ENCODE results near the gene KDM4C.

DNA sequence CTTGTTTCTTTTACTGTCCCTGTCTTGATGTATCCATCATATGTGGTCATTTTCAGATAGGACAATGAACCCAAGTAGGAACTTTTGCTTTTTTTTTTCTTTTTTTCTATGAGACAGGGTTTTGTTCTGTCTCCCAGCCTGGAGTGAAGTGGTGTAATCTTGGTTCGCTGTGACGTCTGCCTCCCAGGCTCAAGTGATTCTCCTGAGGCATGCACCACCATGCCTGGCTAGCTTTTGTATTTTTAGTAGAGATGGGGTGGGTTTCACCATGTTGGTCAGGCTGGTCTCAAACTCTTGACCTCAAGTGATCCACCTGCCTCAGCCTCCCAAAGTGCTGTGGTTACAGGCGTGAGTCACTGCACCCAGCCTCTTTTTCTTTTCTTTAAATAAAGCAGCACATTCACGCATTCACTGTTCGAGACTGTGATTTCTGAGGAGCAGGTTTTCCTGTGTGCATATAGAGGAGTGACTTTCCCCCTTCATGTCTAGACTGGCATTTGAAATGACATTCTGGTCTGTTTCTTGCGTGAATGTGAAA lies 448.5 kb downstream of the KDM4C start:
- TF ChIP-seq CTCF (IDR thresholded peaks at IDR 0.05) (no peak), POLR2A (IDR thresholded peaks at IDR 0.05) (no peak), EP300 (IDR thresholded peaks at IDR 0.05) (no peak), POLR2AphosphoS5 (IDR thresholded peaks at IDR 0.05) (no peak)
